ENCODE results near the gene PRRC1.

DNA sequence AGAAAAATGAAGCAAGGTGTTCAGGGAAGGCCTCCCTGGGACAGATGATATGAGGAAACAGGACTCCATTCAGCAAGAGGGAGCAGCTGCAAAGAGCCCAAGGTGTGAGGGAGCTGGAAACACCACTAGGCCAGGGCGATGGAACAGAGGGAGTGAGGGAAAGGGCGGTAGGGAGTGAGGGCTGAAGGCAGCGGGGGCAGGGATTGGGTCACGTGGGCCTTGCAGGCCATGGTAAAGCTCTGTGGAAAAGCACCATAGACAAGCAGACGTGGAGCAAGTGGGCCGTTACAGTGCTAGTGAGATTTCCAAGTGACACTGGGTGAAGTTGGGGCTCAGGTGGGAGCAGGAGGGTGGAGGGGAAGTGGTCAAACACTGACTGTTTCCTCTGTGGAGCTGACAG is 10.8 kb upstream of the PRRC1 start:
- no peak for TF ChIP-seq POLR2A (IDR thresholded peaks at IDR 0.05)
- TF ChIP-seq, protein P1, sequence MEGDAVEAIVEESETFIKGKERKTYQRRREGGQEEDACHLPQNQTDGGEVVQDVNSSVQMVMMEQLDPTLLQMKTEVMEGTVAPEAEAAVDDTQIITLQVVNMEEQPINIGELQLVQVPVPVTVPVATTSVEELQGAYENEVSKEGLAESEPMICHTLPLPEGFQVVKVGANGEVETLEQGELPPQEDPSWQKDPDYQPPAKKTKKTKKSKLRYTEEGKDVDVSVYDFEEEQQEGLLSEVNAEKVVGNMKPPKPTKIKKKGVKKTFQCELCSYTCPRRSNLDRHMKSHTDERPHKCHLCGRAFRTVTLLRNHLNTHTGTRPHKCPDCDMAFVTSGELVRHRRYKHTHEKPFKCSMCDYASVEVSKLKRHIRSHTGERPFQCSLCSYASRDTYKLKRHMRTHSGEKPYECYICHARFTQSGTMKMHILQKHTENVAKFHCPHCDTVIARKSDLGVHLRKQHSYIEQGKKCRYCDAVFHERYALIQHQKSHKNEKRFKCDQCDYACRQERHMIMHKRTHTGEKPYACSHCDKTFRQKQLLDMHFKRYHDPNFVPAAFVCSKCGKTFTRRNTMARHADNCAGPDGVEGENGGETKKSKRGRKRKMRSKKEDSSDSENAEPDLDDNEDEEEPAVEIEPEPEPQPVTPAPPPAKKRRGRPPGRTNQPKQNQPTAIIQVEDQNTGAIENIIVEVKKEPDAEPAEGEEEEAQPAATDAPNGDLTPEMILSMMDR (IDR thresholded peaks at IDR 0.05): no peak
